Measurements from ENCODE around the gene JAML.

JAML gene

GRCh38 chr11:118170231-118170630 lies 54.6 kb downstream of the JAML start:
- in situ Hi-C loops (cut with MboI; ENCODE audit: low sequenced_read_pairs), result no loop called here

GRCh38 chr11:118169300-118170140 lies 55.3 kb downstream of the JAML start:
- in situ Hi-C loops (cut with MboI; ENCODE audit: low sequenced_read_pairs), result no loop called here

- in situ Hi-C loops (cut with MboI; ENCODE audit: low sequenced_read_pairs), result no loop called here
These were observed 56.1 kb downstream of the JAML start for GRCh38 chr11:118168751-118169150.

GRCh38 chr11:118168316-118168715 lies 56.5 kb downstream of the JAML start:
- in situ Hi-C loops (cut with MboI; ENCODE audit: low sequenced_read_pairs), result no loop called here

GRCh38 chr11:118167906-118168305 lies 56.9 kb downstream of the JAML start:
- in situ Hi-C loops (cut with MboI; ENCODE audit: low sequenced_read_pairs), result no loop called here

GRCh38 chr11:118167253-118167652 lies 57.6 kb downstream of the JAML start:
- in situ Hi-C loops (cut with MboI; ENCODE audit: low sequenced_read_pairs), result no loop called here

- in situ Hi-C loops (cut with MboI; ENCODE audit: low sequenced_read_pairs), result no loop called here
These were observed 58.2 kb downstream of the JAML start for GRCh38 chr11:118166641-118167040.

- in situ Hi-C loops (cut with MboI; ENCODE audit: low sequenced_read_pairs), result no loop called here
These were observed 59.9 kb downstream of the JAML start for GRCh38 chr11:118164885-118165284.

- in situ Hi-C loops (cut with MboI; ENCODE audit: low sequenced_read_pairs), result no loop called here
These were observed 61.3 kb downstream of the JAML start for GRCh38 chr11:118163494-118163893.

GRCh38 chr11:118162846-118163245 lies 62.0 kb downstream of the JAML start:
- in situ Hi-C loops (cut with MboI; ENCODE audit: low sequenced_read_pairs), result no loop called here

GRCh38 chr11:118161786-118162185 lies 63.0 kb downstream of the JAML start:
- in situ Hi-C loops (cut with MboI; ENCODE audit: low sequenced_read_pairs), result no loop called here

- in situ Hi-C loops (cut with MboI; ENCODE audit: low sequenced_read_pairs), result no loop called here
These were observed 67.5 kb downstream of the JAML start for GRCh38 chr11:118157186-118157895.

GRCh38 chr11:118156531-118157185 lies 68.2 kb downstream of the JAML start:
- in situ Hi-C loops (cut with MboI; ENCODE audit: low sequenced_read_pairs), result no loop called here

GRCh38 chr11:118155776-118156530 lies 68.9 kb downstream of the JAML start:
- in situ Hi-C loops (cut with MboI; ENCODE audit: low sequenced_read_pairs), result no loop called here

GRCh38 chr11:118154641-118155040 lies 70.2 kb downstream of the JAML start:
- in situ Hi-C loops (cut with MboI; ENCODE audit: low sequenced_read_pairs), result no loop called here

- in situ Hi-C loops (cut with MboI; ENCODE audit: low sequenced_read_pairs), result no loop called here
These were observed 70.8 kb downstream of the JAML start for GRCh38 chr11:118153976-118154375.

- in situ Hi-C loops (cut with MboI; ENCODE audit: low sequenced_read_pairs), result no loop called here
These were observed 71.3 kb downstream of the JAML start for GRCh38 chr11:118153516-118153915.

GRCh38 chr11:118152552-118153471 lies 72.0 kb downstream of the JAML start, which contains the start of gene SCN4B:
Gene SCN4B (minus strand): TSS chr11:118152823. CDS start chr11:118152673, 150 bp downstream.
- in situ Hi-C loops (cut with MboI; ENCODE audit: low sequenced_read_pairs), result no loop called here

- in situ Hi-C loops (cut with MboI; ENCODE audit: low sequenced_read_pairs), result no loop called here
These were observed 72.7 kb downstream of the JAML start for GRCh38 chr11:118152020-118152551.

GRCh38 chr11:118151431-118151830 lies 73.4 kb downstream of the JAML start:
- in situ Hi-C loops (cut with MboI; ENCODE audit: low sequenced_read_pairs), result no loop called here
